ENCODE data around the gene SNRNP35.

DNA sequence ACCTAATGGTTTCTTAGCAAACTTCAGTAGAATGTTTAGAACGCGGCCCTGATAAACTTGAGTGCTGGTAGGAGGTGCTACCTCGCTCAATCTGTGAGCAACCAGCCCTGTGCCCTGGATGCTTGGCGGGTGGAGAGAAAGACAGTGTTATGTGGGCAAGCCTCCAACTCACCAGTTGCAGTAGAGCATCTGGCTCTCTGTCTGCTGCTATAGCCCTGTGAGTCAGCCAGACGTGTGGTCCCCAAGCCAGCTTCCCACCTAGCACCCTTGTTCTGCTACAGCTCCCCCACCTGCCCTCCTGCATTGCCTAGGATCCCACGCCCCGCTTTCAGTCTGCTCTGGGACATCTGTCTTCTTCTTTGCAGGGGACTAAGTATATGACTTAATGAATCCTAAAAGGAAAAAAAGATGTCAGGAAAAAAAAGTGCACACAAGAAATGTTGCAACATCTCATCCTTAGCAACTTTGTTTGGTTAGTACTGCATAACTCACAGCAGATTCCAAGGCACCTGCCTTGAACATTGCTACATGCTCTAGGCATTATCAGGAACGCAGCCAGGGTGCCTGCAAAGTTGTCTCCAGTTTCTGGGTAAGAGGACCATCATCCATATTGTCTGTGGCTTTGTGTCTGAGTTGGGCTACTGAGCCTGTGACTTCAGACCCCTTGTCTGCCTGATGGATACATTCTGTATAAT is 13.6 kb downstream of the SNRNP35 start:
- TF ChIP-seq CTCF (IDR thresholded peaks at IDR 0.05) (no peak), POLR2A (IDR thresholded peaks at IDR 0.05) (no peak)

Data from Peyer's patch (tissue), 4 donors.